ENCODE data around the gene EHD4.

Gene EHD4

GRCh38 chr15:41905036-41905793 lies 67.1 kb downstream of the EHD4 start:
- H3K4me1 ChIP-seq (ENCODE audit: control insufficient read depth, insufficient read depth, low read length) = peaks cover 2% of the 10 kb centered on the region
- no peaks in the 10 kb centered on the region for H3K27me3 ChIP-seq (ENCODE audit: control insufficient read depth, insufficient read depth, low read length)
- H3K9ac ChIP-seq (ENCODE audit: low read depth, low read length) = no peak overlapping the region
- no peak overlapping the region for H3K4me3 ChIP-seq (ENCODE audit: low read length)
- no peak overlapping the region for H3K4me2 ChIP-seq (ENCODE audit: low read length)
- H3K9me3 ChIP-seq (replicated peaks; ENCODE audit: low read length) = no peaks in the 10 kb centered on the region
- H3K36me3 ChIP-seq (ENCODE audit: insufficient read depth, low read length) = peaks cover 39% of the 10 kb centered on the region

- no peak overlapping the region for H3K9ac ChIP-seq (ENCODE audit: low read depth, low read length)
- H3K9me3 ChIP-seq (replicated peaks; ENCODE audit: low read length) = no peaks in the 10 kb centered on the region
- H3K4me3 ChIP-seq (ENCODE audit: low read length) = no peak overlapping the region
- no peak overlapping the region for H3K4me2 ChIP-seq (ENCODE audit: low read length)
- H3K27me3 ChIP-seq (ENCODE audit: control insufficient read depth, insufficient read depth, low read length) = no peaks in the 10 kb centered on the region
- peaks cover 2% of the 10 kb centered on the region for H3K4me1 ChIP-seq (ENCODE audit: control insufficient read depth, insufficient read depth, low read length)
- H3K36me3 ChIP-seq (ENCODE audit: insufficient read depth, low read length) = peaks cover 36% of the 10 kb centered on the region
Observed at GRCh38 chr15:41904541-41905005, 67.8 kb downstream of the EHD4 start.

DNA sequence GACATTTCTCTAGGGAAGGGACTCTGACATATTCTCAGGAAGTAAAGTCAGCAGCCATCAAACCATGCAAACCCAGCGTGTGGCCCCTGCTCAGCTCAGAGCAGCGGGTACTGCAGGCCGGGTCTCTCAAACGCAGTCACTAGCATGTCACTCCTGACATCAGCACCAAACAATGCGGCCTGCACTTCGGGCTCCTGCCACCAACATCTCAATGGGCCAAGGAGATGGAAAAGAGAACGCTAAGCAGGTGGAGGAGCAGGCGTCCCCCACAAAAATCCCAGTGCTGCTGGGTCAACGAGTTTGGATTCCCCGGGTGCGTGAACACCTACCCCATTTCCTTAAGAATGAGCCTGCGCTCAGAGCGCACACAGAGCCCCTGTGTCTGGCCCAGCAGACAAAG lies 68.6 kb downstream of the EHD4 start:
- no peak overlapping the region for H3K4me3 ChIP-seq (ENCODE audit: low read length)
- no peak overlapping the region for H3K4me2 ChIP-seq (ENCODE audit: low read length)
- no peaks in the 10 kb centered on the region for H3K9me3 ChIP-seq (replicated peaks; ENCODE audit: low read length)
- H3K9ac ChIP-seq (ENCODE audit: low read depth, low read length) = no peak overlapping the region
- H3K4me1 ChIP-seq (ENCODE audit: control insufficient read depth, insufficient read depth, low read length) = peaks cover 2% of the 10 kb centered on the region
- H3K36me3 ChIP-seq (ENCODE audit: insufficient read depth, low read length) = peaks cover 28% of the 10 kb centered on the region
- no peaks in the 10 kb centered on the region for H3K27me3 ChIP-seq (ENCODE audit: control insufficient read depth, insufficient read depth, low read length)

DNA sequence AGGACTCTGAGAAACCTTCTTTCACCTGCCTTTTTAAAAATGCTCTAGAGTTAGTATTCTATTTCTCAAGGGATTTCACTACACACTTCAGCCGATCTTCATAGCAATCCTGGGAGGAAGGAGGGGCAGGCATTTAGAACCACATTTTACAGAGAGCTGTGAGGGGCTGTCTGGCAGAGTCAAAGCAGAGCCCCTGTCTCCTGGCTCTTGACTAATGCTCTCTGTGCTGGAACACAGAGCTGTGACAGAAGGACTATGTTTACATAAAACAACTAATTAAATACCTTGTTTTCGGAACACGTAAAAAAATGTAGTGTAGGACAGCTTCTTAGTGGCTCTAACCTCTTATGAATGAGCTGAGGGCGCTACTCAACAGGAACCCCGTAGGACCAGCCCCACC lies 70.9 kb downstream of the EHD4 start:
- H3K36me3 ChIP-seq (ENCODE audit: insufficient read depth, low read length) = peaks cover 11% of the 10 kb centered on the region
- no peak overlapping the region for H3K4me3 ChIP-seq (ENCODE audit: low read length)
- H3K27me3 ChIP-seq (ENCODE audit: control insufficient read depth, insufficient read depth, low read length) = no peaks in the 10 kb centered on the region
- peaks cover 2% of the 10 kb centered on the region for H3K4me1 ChIP-seq (ENCODE audit: control insufficient read depth, insufficient read depth, low read length)
- H3K9me3 ChIP-seq (replicated peaks; ENCODE audit: low read length) = no peaks in the 10 kb centered on the region
- no peak overlapping the region for H3K9ac ChIP-seq (ENCODE audit: low read depth, low read length)
- no peak overlapping the region for H3K4me2 ChIP-seq (ENCODE audit: low read length)

- H3K4me1 ChIP-seq (ENCODE audit: control insufficient read depth, insufficient read depth, low read length) = peaks cover 2% of the 10 kb centered on the region
- H3K36me3 ChIP-seq (ENCODE audit: insufficient read depth, low read length) = peaks cover 9% of the 10 kb centered on the region
- H3K9ac ChIP-seq (ENCODE audit: low read depth, low read length) = no peak overlapping the region
- no peak overlapping the region for H3K4me2 ChIP-seq (ENCODE audit: low read length)
- no peaks in the 10 kb centered on the region for H3K9me3 ChIP-seq (replicated peaks; ENCODE audit: low read length)
- H3K27me3 ChIP-seq (ENCODE audit: control insufficient read depth, insufficient read depth, low read length) = no peaks in the 10 kb centered on the region
- no peak overlapping the region for H3K4me3 ChIP-seq (ENCODE audit: low read length)
Observed at GRCh38 chr15:41900526-41901380, 71.6 kb downstream of the EHD4 start.

DNA sequence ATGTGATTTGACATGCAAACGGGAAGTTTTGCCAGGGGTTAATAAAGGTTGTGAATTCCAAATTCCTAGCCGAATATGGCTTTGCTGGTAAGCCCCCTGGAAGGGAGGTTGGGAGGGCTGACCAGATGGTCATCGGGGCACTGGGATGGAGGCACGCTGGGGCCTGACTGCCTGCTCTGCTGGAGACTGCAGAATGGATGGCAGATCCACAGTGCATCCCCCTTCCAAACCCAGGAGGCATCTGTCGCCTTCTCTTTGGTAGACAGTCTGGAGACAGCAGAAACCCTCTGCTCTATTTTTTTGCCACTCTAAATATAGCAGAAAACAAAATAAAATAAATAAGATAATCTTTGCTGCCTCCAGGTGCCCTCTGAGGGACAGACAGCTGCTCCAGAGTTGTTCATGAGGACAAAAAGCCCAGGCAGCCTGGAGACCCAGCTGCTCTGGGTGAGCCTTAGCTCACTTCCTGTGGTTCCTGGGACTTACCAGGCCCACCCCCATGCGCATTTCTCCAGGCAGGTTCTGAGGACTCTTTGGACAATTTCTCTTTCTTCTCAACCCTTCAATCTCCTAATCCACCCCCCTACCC lies 72.4 kb downstream of the EHD4 start:
- Histone ChIP-seq H3K4me2 (ENCODE audit: low read length) (no peak overlapping the region), H3K27me3 (ENCODE audit: control insufficient read depth, insufficient read depth, low read length) (no peaks in the 10 kb centered on the region), H3K9me3 (replicated peaks; ENCODE audit: low read length) (no peaks in the 10 kb centered on the region), H3K9ac (ENCODE audit: low read depth, low read length) (no peak overlapping the region), H3K36me3 (ENCODE audit: insufficient read depth, low read length) (peaks cover 9% of the 10 kb centered on the region), H3K4me3 (ENCODE audit: low read length) (no peak overlapping the region), H3K4me1 (ENCODE audit: control insufficient read depth, insufficient read depth, low read length) (peaks cover 4% of the 10 kb centered on the region)

DNA sequence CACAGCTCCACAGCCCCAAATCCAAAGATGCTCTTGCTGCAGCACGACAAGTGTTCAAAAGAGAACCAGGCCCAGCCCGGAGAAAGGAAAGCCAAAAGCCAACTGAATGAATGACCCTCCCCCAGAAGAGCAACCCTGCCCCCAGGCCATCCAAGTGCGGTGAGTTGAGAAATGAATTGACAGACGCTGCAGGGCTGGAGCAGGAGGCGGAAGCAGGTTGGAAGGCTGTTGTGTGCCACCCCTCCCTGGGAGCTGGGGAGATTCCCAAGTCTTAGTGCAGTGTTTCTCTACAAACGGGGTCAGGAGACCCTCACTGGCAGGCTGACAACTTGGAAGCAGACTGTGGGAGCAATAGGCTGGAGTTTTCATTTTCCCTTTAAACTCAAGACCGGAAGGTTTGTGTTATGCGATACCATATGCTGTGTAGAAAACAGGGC lies 75.0 kb downstream of the EHD4 start:
- no peak overlapping the region for H3K9ac ChIP-seq (ENCODE audit: low read depth, low read length)

DNA sequence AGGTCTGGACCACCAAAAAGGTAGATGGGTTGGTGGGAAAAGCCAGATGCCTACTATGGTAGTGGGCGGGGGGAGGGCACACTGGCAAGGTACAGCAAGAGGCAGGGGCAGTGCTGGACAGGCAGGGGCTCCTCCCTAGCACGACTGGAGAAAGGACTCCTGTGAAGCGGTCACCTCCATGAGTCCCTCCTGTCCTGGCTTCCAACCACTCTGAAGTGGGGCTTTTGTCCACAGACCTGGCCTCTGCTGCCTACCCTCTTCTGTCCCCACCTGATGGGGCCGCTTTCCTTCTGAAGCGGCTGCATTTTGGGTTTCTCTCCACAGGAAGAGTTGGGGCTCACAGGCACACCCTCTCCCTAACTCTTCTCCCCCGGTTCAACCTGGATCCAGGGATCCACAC lies 75.8 kb downstream of the EHD4 start:
- H3K4me1 ChIP-seq (ENCODE audit: control insufficient read depth, insufficient read depth, low read length) = peaks cover 9% of the 10 kb centered on the region
- H3K27me3 ChIP-seq (ENCODE audit: control insufficient read depth, insufficient read depth, low read length) = no peaks in the 10 kb centered on the region
- H3K4me3 ChIP-seq (ENCODE audit: low read length) = no peak overlapping the region
- no peak overlapping the region for H3K4me2 ChIP-seq (ENCODE audit: low read length)
- H3K9ac ChIP-seq (ENCODE audit: low read depth, low read length) = no peak overlapping the region
- H3K9me3 ChIP-seq (replicated peaks; ENCODE audit: low read length) = no peaks in the 10 kb centered on the region
- peaks cover 7% of the 10 kb centered on the region for H3K36me3 ChIP-seq (ENCODE audit: insufficient read depth, low read length)

More for the DNA sequence above, 75.0 kb downstream of the EHD4 start:
- Histone ChIP-seq H3K4me2 (ENCODE audit: low read length) (no peak overlapping the region), H3K9me3 (replicated peaks; ENCODE audit: low read length) (no peaks in the 10 kb centered on the region), H3K4me1 (ENCODE audit: control insufficient read depth, insufficient read depth, low read length) (peaks cover 9% of the 10 kb centered on the region), H3K4me3 (ENCODE audit: low read length) (no peak overlapping the region), H3K27me3 (ENCODE audit: control insufficient read depth, insufficient read depth, low read length) (no peaks in the 10 kb centered on the region), H3K36me3 (ENCODE audit: insufficient read depth, low read length) (peaks cover 9% of the 10 kb centered on the region)

DNA sequence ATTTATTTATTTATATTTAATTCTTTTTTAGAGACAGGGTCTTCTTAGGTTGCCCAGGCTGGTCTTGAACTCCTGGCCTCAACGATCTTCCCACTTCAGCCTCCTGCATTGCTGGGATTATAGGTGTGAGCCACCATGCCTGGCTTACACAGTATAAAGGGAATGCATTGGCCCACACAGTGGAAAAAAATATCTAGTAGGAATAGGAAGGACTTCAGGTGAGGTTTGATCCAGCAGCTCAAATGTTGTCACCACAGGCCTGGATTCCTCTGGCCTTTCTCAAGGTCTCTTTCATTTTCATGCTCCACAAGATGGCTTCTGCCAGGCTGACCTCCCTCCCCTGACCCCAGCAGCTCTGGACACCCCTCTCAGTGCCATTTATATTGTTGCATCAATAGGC lies 76.4 kb downstream of the EHD4 start:
- Histone ChIP-seq H3K27me3 (ENCODE audit: control insufficient read depth, insufficient read depth, low read length) (no peaks in the 10 kb centered on the region), H3K9ac (ENCODE audit: low read depth, low read length) (no peak overlapping the region), H3K36me3 (ENCODE audit: insufficient read depth, low read length) (peaks cover 4% of the 10 kb centered on the region), H3K4me3 (ENCODE audit: low read length) (no peak overlapping the region), H3K9me3 (replicated peaks; ENCODE audit: low read length) (no peaks in the 10 kb centered on the region), H3K4me2 (ENCODE audit: low read length) (no peak overlapping the region), H3K4me1 (ENCODE audit: control insufficient read depth, insufficient read depth, low read length) (peaks cover 9% of the 10 kb centered on the region)

DNA sequence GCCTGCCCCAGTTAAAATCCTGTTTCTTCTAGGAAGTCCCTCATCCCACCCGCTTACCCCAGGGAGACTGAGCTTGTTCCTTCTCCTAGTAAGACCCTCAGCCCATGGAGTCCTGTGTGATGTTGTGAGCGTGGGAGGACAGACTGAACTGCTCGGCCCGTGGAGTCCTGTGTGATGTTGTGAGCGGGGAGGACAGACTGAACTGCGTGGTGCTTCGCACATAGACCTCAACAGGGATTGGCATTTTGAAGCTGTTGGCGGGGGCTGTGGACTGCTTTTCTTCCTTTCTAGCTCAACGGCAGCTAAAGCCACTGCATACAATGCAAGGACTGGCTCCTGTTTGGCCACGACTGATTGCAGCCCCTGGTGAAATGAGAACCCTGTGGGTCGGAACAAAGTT lies 76.9 kb downstream of the EHD4 start:
- H3K27me3 ChIP-seq (ENCODE audit: control insufficient read depth, insufficient read depth, low read length) = no peaks in the 10 kb centered on the region
- H3K9ac ChIP-seq (ENCODE audit: low read depth, low read length) = no peak overlapping the region
- H3K36me3 ChIP-seq (ENCODE audit: insufficient read depth, low read length) = peaks cover 4% of the 10 kb centered on the region
- H3K4me1 ChIP-seq (ENCODE audit: control insufficient read depth, insufficient read depth, low read length) = peaks cover 9% of the 10 kb centered on the region
- no peak overlapping the region for H3K4me3 ChIP-seq (ENCODE audit: low read length)
- no peaks in the 10 kb centered on the region for H3K9me3 ChIP-seq (replicated peaks; ENCODE audit: low read length)
- H3K4me2 ChIP-seq (ENCODE audit: low read length) = no peak overlapping the region

DNA sequence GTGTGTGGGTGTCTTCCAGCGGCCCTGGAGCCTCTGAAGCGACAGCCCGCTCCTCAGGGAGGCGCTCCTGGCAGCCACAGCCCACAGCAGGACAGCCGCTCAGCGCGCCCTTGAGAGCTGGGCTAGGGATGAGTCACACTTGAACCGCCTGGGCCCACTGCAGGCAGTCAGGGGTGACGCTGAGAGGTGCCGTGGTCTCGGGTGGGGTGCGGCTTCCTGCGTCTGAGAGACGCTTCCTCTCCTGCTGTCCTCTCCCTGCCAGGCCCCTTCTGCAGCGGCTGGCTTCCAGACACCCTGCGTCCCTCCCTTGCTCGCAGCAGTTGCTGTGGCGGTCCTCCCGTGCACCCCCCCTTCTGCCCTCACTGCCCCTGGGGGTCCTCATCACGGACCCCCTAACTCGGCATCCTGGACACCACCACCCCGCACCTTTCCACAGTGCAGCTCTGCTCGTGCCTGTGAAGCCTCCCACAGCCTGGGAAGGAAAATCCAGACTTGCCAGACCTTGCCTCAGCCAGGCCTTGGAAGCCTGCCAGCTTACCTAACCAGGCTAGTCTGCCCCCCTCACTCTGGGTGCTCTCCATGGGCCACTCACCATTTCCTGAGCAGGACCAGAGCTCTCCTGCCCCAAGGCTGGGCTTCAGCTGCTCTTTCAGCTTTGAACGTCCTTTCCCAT lies 77.4 kb downstream of the EHD4 start:
- peak overlapping the region; percentile 39 for H3K4me2 ChIP-seq (ENCODE audit: low read length)
- H3K4me3 ChIP-seq (ENCODE audit: low read length) = no peak overlapping the region
- no peak overlapping the region for H3K9ac ChIP-seq (ENCODE audit: low read depth, low read length)
- peaks cover 9% of the 10 kb centered on the region for H3K4me1 ChIP-seq (ENCODE audit: control insufficient read depth, insufficient read depth, low read length)
- H3K9me3 ChIP-seq (replicated peaks; ENCODE audit: low read length) = no peaks in the 10 kb centered on the region
- H3K27me3 ChIP-seq (ENCODE audit: control insufficient read depth, insufficient read depth, low read length) = no peaks in the 10 kb centered on the region
- H3K36me3 ChIP-seq (ENCODE audit: insufficient read depth, low read length) = peaks cover 4% of the 10 kb centered on the region

All from skeletal muscle satellite cell (primary cell).